ENCODE measurements around the gene PDE2A.

The PDE2A gene

DNA sequence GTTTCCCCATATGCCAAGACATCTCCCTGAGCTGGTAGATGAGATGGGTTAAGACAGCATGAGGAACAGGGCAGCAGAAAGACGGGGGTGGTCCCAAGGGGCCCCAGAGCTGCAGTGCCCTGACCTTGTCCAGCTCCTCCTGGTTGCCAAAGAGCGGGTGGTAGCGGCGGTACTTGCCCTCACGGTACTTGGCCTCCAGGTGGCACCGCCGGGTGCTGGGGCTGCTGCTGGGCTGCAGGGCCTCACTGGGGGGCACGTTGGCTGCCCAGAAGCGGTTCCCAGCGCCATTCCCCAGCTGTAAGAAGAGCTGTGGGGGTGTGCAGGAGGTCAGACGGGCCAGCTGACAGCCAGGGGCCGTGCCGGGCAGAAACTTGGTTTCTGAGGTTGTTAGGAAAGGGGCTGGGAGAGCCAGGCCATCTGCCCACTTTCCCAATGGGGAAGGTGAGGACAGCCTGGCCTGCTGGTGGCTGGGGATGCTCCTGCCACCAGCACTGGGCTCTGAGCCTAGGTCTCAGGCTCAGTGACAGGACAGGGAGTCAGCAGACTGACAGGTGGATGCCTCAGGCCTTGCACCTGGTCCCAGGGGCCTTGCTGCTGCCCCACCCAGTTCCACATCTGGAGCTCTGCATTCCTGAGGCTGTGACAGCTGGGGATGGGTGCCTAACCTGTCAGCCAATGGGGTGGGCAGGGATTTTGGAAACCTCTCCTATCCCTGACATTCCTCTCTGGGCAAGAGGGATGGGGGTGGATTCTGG lies 30.0 kb upstream of the PDE2A start:
- no peak for DNase-seq

DNA sequence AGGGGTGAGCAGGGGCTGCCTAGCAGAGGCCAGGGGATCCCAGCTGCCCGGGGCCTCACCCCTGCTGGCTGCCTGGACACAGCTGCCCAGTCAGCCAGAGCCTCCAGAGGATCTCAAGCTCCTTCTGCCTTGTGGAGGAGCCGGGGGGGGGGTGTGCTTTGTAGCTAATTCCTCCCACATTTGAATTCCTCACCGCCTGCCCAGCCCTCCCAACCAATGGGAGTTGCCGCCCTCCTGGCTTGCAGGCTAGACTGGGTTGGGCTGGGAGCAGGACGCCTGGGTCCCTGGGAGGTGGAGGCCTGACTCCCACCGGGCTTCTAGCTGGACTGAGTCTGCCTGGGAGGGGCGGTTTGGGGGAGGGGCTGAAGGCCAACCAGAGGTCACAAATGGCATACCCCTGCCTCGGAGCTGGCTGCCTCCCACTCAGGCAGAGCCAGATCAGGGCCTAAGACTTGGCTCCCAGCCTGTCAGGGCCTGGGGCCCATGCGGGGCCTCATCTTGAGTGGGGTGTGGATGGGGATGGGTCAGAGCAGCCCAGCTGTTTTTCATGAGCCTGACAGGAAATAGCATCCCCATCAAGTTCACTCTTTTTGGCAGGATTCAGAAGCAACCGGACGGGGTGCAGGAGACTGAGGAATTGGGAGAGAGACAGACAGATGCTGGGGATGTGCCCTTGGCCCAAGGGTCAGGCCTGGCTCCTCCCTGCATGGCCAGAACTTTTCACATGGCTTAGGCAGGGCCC lies 29.2 kb upstream of the PDE2A start:
- DNase-seq = no peak

DNA sequence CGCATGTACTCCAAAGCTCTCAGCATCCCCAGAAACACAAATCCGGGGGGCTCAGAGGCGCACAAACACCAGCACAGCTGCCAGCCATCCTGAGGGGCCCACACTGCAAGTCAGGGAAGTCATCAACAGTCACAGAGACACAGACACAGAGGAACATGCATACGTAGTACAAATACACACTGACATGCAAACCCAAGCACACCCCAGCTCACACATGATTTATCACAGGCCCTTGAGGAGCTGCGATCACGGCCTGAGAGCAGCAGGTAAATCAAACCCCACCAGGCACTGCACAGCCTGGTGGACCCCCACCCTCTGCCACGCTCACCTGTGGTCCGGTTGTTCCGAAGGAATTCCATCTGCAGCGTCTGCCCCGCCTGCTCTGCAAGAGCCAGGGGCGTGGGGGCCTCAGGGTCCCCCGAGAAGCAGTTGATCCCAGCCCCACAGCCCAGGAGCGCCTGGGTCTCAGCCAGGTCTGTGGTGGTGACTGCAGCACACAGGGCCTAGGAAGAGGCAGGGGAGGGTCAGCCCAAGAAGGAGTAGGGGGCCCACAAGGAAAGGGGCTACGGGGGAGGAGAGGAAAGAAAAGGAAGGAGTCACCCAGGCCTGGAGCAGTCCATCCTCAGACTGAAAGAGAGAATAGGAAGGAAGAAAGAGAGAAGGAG lies 28.5 kb upstream of the PDE2A start:
- no peak for DNase-seq

DNA sequence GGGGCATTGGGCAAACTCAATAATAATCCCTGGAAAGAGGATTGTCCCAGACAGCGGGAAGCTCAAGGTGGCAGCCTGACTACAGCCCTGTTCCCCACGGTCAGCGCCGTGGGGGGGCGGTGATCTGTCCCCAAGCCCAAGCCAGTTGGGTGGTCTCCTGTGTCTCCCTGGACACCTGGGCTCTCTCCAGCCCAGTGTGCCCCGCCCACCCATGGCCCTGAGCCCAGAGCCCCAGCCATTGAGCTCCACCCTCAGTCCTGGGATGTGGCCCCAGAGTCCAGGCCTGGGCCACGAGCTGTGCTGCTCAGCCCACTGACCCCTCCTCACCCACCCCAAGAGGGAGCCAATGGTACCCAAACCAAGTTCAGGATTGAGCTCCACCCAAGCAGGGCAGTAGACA lies 27.9 kb upstream of the PDE2A start:
- DNase-seq = no peak

DNA sequence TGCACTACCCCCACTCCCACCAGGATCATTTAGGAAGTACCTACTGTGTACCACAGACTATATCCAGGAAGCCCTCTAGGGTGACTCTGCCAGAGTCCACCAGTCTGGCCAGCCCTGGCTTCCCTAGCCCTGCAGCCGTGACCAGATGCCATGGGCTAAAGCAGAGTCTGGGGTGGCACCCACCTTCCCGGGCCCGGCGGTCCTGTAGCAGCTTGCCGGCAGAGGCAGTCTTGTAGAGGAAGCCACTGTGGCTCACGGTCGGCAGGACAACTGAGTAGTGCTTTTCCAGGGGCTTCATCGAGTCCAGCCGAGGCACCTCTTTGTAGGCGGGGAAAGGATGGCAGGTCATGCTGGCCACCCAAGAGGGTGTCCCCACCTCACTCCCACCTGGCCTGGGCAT lies 27.2 kb upstream of the PDE2A start:
- no peak for DNase-seq

DNA sequence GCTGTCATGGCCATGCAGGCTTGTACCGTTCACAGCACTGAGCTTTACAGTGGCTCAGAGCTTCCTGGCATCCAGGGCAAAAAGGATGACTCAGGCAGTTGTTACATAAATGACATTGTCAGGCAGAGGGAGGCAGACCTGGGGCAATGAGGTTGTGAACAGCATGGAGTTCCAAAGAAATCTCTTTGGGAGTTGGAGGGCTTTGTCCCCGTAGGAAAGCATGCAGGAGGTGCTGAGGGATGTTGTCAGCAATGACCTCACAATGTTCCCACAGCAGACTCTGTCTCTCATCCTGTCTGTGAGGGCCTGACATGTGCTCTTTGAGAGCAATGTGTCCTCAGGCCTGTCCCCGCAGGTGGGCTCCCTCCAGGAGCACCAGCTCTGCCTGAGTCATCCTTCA lies 25.9 kb upstream of the PDE2A start:
- no peak for DNase-seq

DNA sequence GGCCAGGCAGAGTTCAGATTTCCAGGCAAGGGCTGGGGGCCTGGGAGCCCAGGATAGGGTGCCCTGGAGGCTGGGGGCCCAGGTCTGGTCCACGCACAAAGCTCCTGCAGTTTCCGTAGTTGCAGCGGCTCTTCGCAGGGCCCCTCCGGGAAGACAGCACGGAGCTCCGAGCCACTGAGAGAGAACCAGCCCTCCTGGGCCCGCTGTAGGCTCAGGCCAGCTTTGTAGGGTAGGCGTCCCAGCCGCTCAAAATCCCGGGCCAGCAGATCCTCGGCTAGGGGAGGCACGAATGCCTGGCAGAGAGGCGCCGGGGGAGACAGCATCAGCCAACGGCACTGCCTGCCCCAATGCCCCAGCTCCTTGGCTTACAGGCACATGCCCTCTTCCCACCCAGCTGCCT lies 23.6 kb upstream of the PDE2A start:
- DNase-seq = no peak

DNA sequence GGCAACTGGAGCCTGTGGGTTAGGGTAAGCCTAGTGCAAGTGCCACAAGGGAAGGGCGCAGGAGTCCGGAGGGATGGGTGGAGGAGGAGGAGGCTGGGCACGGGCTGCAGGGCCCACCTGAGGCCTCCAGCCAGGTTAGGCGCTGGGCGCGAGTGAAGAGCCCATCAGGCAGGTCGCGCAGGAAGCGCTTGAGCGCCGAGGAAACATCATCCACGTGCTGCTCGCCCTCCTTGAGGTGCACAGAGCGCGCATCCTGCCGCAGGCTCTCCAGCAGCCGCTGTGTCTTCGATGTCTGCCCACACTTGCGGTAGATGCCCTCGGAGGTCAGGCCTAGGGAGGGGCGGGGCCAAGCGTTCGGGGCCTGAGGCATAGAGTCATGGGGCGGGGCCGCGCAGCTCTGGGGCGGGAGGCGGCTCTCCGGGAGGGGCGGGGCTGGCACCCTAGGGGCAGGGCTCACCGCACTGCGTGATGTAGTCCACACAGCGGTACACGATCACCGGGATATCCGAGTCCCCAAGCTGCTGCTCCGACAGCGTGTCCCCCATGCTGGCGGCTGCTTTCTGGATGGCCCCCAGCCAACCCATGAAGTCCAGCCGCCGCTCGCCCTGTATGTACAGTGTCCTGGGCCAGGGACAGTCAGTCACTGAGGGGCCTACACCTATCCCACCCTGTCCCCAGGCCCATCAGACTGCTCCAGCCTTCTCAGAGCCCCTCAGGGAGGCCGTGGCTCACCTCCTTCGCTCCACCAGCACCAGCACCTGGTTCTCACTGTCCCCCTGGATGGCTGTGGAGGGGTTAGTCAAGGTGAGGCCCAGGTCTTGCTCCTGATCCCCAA lies 22.9 kb upstream of the PDE2A start:
- DNase-seq = no peak

DNA sequence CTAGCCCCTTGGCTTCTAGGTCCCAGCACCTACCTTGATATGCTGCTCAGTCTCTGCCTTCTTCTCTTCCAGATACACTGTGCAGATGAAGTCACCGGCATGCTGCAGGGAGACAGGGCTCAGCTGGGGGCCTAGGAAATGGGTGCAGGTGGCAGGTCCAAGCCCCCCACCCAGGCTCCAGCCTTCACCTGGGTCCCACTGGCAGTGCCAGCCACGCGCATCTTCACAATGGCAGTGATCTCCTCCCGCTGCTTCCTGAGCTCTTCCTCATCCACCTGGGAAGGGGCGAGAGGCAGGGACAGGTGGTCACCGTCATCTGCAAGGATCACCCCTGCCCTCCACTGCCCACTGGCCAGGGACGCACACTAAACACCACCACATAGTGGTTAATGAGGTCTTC lies 21.1 kb upstream of the PDE2A start:
- no peak for DNase-seq

DNA sequence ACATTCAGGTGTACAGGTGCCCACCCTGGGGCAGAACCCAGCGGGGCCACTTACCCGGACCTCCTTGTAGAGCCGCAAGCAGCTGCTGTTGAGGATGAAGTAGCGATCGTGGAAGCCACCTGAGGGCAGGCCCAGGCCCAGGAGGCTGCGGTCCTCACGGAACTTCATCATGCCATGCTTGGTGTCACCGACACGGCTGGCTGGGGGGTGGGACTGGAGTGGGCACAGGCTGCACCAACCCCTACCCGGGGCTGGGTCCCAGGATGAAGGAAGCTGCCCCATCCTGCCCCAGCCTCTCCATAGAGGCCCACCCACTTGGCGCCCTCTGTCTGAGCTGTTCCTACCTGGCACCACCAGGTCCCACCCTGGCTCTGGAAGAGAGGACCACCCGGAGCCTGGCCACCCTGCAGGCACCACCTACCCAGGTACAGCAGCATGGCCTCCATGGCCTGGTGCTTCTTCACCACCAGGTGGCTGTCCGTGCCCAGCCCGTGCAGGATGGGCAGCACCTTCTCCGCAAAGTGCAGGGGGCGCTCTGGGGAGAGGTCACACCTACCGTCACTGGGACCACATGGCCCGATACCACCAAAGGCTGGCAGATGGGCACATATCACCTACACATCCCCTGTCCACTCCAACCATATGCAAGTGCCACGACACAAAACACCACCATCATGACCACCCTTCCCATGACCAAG lies 19.2 kb upstream of the PDE2A start:
- DNase-seq = no peak

DNA sequence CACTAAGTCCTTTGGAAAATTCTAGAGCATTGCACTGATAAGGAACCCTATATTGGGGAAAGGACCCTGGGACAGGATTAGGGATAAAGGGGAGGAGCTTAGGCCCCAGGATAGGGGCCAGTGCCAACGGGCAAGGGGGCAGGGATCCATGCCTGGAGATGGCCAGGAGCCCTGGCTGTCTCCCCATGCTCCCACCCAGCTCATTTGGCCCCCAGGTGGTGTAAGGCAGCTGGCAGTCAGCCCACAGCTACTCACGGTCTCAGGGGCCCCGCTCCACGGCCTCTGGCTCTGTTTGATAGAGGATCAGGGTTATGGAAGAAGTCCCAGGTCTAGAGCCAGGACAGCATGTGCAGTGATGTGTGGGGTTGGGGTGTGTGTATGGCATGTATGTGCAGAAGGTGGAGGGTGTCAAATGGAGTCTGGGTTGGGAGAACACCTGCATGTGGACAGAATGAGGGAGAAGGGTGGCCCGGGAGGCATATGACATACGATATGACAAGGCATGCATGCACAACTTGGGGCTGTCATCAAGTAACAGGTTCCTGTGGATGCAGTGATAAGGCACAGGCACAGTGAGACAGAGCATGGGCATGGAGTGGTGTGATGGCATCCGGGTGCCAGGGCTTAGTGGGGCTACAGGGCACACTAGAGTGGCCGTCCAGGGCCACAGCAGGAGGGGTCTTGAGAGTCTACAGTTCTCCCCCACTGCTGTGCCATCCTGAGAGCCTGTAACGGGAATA lies 18.4 kb upstream of the PDE2A start:
- no peak for DNase-seq

DNA sequence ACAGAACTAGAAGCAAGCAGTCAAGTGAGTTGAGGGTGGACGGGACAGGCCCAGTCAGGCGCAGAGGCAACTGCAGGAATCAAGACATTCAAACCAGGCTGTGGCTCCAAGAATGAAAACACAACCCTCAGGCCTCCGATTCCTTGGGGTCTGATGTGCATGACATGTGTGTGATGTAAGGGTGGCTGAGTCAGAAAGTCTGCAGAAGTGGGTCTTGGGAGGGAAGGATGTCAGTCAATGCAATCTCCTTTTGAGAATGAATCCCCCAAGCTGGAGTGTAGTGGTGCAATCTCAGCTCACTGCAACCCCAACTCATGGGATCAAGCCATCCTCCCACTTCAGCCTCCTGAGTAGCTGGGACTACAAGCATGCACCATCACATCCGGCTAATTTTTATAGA lies 15.9 kb upstream of the PDE2A start:
- no peak for DNase-seq

DNA sequence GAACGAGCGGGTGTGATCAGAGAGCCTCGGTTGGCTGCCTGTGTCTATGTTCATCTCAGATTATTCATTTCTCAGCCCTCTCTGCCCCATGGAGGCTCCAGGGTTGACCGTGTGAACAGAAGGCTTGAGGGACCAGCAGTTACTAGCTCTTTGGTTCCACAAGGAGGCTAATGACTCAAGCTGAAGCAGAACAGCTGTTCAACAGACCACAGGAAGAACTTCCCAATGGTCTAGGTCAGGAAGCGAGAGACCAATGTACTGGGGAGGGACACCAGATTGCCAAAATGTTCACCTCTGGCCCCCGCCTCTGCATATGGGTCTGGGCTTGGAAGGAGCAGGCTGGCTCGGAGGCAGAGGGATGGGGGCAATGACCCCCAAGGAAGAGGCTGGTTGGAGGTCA lies 14.7 kb upstream of the PDE2A start:
- DNase-seq = no peak

DNA sequence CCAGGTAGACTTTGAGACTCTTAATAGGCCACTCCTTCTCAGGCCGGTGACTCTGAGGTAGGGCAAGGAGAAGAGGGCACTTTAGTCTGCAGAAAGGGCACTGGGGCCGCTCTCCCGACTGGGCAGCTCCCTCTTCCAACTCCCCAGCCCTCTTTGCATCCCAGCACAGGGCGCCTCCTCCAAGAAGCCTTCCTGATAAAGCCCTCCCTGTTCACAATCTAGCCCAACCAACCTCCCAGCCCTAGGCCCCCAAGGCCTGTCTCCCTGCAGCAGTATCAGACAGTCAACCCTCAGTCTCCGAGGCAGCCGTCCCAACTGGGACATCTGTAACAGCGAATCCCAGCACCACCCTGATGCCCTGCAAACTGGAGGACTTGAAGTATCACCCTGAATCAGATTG lies 14.3 kb upstream of the PDE2A start:
- DNase-seq = no peak

DNA sequence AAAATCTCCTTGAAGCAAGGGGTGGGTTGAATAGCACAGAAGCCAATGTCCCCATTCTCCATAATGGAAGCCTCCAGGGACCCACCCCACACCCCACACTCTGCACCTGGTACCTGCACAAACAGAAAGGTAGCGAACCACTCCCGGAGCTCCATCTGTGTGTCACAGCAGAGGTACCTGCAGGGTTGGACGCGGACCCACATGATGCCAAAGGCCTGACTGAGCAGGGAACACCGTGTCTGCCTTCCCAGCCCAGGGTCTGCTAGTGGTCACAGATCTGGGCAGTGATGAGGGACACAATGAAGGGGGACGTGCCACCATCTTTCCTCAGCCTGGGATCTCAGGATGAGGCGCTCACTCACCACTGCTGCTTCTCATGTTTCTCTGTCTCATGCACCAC lies 13.1 kb upstream of the PDE2A start:
- DNase-seq = no peak

DNA sequence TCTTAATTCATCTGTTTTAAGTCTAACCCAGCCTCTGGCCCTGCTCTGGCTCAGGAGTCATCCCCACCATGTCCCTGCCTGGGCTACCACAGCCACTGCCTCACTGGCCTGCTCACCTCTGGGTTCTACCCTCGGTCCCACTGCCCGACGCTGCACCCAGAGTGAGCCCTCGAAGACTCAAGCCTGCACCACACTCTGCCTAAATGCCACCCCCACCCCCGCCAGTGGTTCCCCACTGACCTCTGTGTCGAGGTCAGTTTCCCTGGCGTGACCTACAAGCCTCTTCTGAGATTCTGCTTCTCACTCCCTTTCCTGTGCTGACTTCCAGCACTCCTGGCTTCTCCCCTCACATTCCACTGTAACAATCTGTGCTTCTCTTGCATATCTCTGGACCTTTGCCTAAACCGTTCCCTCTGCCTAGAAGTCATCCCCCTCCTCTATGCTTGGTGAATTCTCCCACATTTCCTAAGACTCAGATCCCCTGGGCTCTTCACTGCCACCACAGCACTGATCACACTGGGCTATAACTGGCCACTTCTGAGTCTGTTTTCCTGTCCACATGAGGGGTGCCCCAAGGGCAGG lies 12.5 kb upstream of the PDE2A start:
- no peak for DNase-seq

DNA sequence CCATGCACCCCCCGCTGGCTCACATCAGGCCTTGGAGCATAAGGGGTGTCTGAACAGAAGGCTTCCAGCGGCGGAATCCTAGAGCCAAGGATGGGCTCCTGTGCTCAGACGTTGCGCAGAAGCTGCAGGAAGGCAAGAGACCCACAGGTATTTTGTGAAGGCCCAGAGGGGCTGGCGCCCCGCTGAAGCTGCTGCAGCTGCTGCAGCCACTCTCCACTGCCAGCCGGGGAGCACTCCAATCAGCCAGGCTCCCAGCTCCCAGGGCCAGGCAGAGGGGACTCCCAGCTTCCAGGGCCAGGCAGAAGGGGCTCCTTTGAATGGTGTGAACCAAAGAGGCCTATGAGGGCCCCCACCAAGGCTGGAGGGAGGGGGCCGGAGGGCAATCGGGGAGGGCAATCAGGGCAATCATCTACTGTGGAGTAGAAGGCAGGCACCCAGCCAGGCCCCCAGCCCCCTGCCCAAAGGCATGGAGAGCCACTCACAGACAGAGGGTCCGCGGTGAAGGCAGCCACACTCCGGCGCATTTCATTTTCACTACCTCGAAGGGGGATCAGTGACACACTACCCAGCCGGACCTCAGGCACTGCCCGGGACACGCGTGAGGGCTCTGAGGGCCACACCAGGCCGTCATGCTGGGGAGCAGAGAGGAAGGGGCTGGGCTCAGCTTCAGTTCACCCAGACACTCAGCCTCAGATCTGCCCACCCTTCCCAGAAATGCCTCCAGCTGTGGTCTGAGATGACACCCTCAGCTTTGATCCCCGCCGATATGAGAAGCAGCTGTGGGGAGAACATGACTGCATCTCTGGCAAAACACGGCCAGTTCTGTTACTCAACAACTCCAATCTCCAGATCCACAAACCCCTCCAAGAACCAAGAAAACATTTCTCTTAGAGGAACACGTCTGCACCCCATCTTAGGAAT lies 11.6 kb upstream of the PDE2A start:
- no peak for DNase-seq

DNA sequence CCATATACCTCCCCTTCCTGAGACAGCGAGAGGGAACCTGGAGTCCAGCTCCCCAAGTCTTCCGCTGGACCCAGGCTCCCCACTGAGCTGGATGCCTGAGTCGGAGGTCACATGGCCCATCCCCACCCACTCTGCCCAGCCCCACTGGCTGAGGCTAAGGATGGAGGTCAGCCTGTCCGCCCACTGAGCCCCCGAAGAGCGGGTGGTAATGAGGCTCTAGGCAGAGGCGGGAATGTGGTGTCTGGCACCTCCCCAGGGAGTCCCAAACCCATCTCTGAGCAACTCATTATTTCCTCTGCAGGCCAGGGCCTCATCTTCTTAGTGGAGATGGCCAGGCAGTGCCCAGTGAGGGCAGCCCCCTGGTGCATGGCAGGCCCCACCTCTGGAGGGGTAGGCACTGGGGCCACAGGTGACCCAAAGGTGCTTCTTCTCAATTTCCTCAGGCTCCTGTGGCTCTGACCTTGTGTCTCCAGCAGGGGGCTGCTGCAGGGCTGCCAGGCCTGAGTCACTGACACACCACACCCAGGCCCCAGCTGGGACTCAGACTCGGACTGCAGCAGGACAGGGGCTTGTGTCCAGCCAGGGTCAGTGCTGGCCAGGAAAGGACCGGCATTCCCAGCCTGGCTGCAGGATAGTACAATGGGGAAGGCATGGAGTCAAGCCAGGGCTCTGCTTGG lies 10.2 kb upstream of the PDE2A start:
- peak; percentile 6 for DNase-seq

DNA sequence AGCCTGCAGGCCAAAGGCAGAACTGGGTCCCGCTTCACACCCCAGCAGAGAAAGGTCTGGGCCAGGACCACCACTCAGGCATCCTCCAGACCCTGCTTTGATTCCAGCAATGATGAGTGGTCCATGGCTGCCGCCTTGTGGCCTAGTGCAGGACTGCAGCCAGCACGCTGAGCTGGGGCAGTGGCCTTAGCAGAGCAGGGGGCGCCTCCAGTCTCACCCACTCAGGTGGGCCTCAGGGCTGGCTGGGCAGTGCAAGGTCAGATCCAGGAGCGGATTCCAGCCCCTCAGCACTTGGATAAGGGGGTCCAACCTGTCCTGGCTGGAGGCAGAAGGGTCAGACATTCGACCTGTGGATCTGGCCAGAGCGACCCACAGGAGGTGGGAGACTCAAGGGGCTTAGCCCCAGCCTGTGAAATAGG lies 9.6 kb upstream of the PDE2A start:
- DNase-seq = peak; percentile 51

DNA sequence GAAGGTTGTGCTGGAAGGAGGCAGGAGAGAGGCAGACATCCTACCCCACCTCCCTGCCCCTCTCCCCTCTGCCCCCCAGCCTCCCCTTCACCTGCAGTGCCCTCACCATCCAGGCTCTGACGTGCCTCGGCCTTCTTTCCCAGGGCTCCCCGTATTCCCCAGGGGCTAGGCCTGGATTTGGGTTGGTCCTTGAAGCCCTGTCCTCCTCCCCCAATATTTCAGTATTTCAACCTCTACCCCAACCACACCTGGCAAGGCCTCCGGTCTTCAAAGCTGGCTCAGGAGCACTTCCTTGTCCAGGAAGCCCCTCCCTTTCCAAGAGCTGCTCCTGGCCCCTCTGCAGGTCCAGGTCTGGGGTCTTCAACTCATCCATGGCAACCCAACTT lies 8.6 kb upstream of the PDE2A start:
- DNase-seq = no peak

Data from SHP77 treated with DMSO at 0.1 percent for 48 hours (cell line).